ENCODE results near the gene NKX1-2.

NKX1-2 gene

GRCh38 chr10:124429576-124429975 lies 20.3 kb downstream of the NKX1-2 start:
- Histone ChIP-seq H3K4me1 (ENCODE audit: control insufficient read depth, insufficient read depth, low read length, unreplicated experiment) (no peaks in the 10 kb centered on the region), H3K4me3 (ENCODE audit: low read depth, low read length) (no peak overlapping the region), H3K27ac (ENCODE audit: low read depth, low read length) (no peak overlapping the region), H3K36me3 (ENCODE audit: insufficient read depth, low read length) (no peaks in the 10 kb centered on the region), H3K27me3 (ENCODE audit: insufficient read depth, low read length) (peaks cover 31% of the 10 kb centered on the region), H3K79me2 (ENCODE audit: control insufficient read depth, insufficient read depth, low read length, unreplicated experiment) (no peaks in the 10 kb centered on the region), H2AFZ (ENCODE audit: low read length, unreplicated experiment) (no peak overlapping the region)

- Histone ChIP-seq H3K79me2 (ENCODE audit: control insufficient read depth, insufficient read depth, low read length, unreplicated experiment) (no peaks in the 10 kb centered on the region), H2AFZ (ENCODE audit: low read length, unreplicated experiment) (no peak overlapping the region), H3K4me3 (ENCODE audit: low read depth, low read length) (no peak overlapping the region), H3K36me3 (ENCODE audit: insufficient read depth, low read length) (no peaks in the 10 kb centered on the region), H3K27me3 (ENCODE audit: insufficient read depth, low read length) (peaks cover 37% of the 10 kb centered on the region), H3K27ac (ENCODE audit: low read depth, low read length) (no peak overlapping the region), H3K4me1 (ENCODE audit: control insufficient read depth, insufficient read depth, low read length, unreplicated experiment) (no peaks in the 10 kb centered on the region)
These were observed 21.5 kb downstream of the NKX1-2 start for GRCh38 chr10:124428207-124428777.

GRCh38 chr10:124425227-124425962 lies 24.4 kb downstream of the NKX1-2 start:
- no peak overlapping the region for H2AFZ ChIP-seq (ENCODE audit: low read length, unreplicated experiment)
- H3K36me3 ChIP-seq (ENCODE audit: insufficient read depth, low read length) = no peaks in the 10 kb centered on the region
- peaks cover 52% of the 10 kb centered on the region for H3K27me3 ChIP-seq (ENCODE audit: insufficient read depth, low read length)
- no peaks in the 10 kb centered on the region for H3K4me1 ChIP-seq (ENCODE audit: control insufficient read depth, insufficient read depth, low read length, unreplicated experiment)
- H3K79me2 ChIP-seq (ENCODE audit: control insufficient read depth, insufficient read depth, low read length, unreplicated experiment) = no peaks in the 10 kb centered on the region
- H3K4me3 ChIP-seq (ENCODE audit: low read depth, low read length) = no peak overlapping the region
- no peak overlapping the region for H3K27ac ChIP-seq (ENCODE audit: low read depth, low read length)

GRCh38 chr10:124423813-124424212 lies 26.0 kb downstream of the NKX1-2 start:
- Histone ChIP-seq H3K27me3 (ENCODE audit: insufficient read depth, low read length) (peaks cover 40% of the 10 kb centered on the region), H3K79me2 (ENCODE audit: control insufficient read depth, insufficient read depth, low read length, unreplicated experiment) (no peaks in the 10 kb centered on the region), H2AFZ (ENCODE audit: low read length, unreplicated experiment) (no peak overlapping the region), H3K36me3 (ENCODE audit: insufficient read depth, low read length) (no peaks in the 10 kb centered on the region), H3K27ac (ENCODE audit: low read depth, low read length) (no peak overlapping the region), H3K4me3 (ENCODE audit: low read depth, low read length) (no peak overlapping the region), H3K4me1 (ENCODE audit: control insufficient read depth, insufficient read depth, low read length, unreplicated experiment) (no peaks in the 10 kb centered on the region)

- Histone ChIP-seq H2AFZ (ENCODE audit: low read length, unreplicated experiment) (no peak overlapping the region), H3K4me1 (ENCODE audit: control insufficient read depth, insufficient read depth, low read length, unreplicated experiment) (no peaks in the 10 kb centered on the region), H3K4me3 (ENCODE audit: low read depth, low read length) (no peak overlapping the region), H3K36me3 (ENCODE audit: insufficient read depth, low read length) (no peaks in the 10 kb centered on the region), H3K27ac (ENCODE audit: low read depth, low read length) (no peak overlapping the region), H3K79me2 (ENCODE audit: control insufficient read depth, insufficient read depth, low read length, unreplicated experiment) (peaks cover 5% of the 10 kb centered on the region), H3K27me3 (ENCODE audit: insufficient read depth, low read length) (peaks cover 30% of the 10 kb centered on the region)
These were observed 27.1 kb downstream of the NKX1-2 start for GRCh38 chr10:124422742-124423141.

GRCh38 chr10:124420254-124420653 lies 29.6 kb downstream of the NKX1-2 start:
- Histone ChIP-seq H3K4me3 (ENCODE audit: low read depth, low read length) (no peak overlapping the region), H3K27ac (ENCODE audit: low read depth, low read length) (no peak overlapping the region)

GRCh38 chr10:124419635-124420034 lies 30.2 kb downstream of the NKX1-2 start:
- peak overlapping the region; percentile 85; the same call in 1 of the 2 replicates for H3K4me3 ChIP-seq (ENCODE audit: low read depth, low read length)

More at GRCh38 chr10:124420254-124420653, 29.6 kb downstream of the NKX1-2 start:
- Histone ChIP-seq H3K27me3 (ENCODE audit: insufficient read depth, low read length) (peaks cover 20% of the 10 kb centered on the region), H3K79me2 (ENCODE audit: control insufficient read depth, insufficient read depth, low read length, unreplicated experiment) (peaks cover 29% of the 10 kb centered on the region), H3K4me1 (ENCODE audit: control insufficient read depth, insufficient read depth, low read length, unreplicated experiment) (peaks cover 18% of the 10 kb centered on the region), H3K36me3 (ENCODE audit: insufficient read depth, low read length) (no peaks in the 10 kb centered on the region), H2AFZ (ENCODE audit: low read length, unreplicated experiment) (no peak overlapping the region)

GRCh38 chr10:124418726-124419501 lies 30.9 kb downstream of the NKX1-2 start, which contains the start of gene OAT:
Gene OAT (minus strand): TSS chr10:124418923. CDS start chr10:124412171, 6,752 bp downstream.
- H3K79me2 ChIP-seq (ENCODE audit: control insufficient read depth, insufficient read depth, low read length, unreplicated experiment) = peaks cover 40% of the 10 kb centered on the region
- H3K4me1 ChIP-seq (ENCODE audit: control insufficient read depth, insufficient read depth, low read length, unreplicated experiment) = peaks cover 25% of the 10 kb centered on the region
- peaks cover 14% of the 10 kb centered on the region for H3K27me3 ChIP-seq (ENCODE audit: insufficient read depth, low read length)
- H2AFZ ChIP-seq (ENCODE audit: low read length, unreplicated experiment) = peak within 1 kb of the TSS; percentile 70
- H3K4me3 ChIP-seq (ENCODE audit: low read depth, low read length) = peak within 1 kb of the TSS; percentile 85
- H3K27ac ChIP-seq (ENCODE audit: low read depth, low read length) = peak within 1 kb of the TSS; percentile 57
- H3K36me3 ChIP-seq (ENCODE audit: insufficient read depth, low read length) = no peaks in the 10 kb centered on the region

More at GRCh38 chr10:124419635-124420034, 30.2 kb downstream of the NKX1-2 start:
- Histone ChIP-seq H3K27me3 (ENCODE audit: insufficient read depth, low read length) (peaks cover 20% of the 10 kb centered on the region), H3K27ac (ENCODE audit: low read depth, low read length) (no peak overlapping the region), H2AFZ (ENCODE audit: low read length, unreplicated experiment) (no peak overlapping the region), H3K36me3 (ENCODE audit: insufficient read depth, low read length) (no peaks in the 10 kb centered on the region), H3K79me2 (ENCODE audit: control insufficient read depth, insufficient read depth, low read length, unreplicated experiment) (peaks cover 33% of the 10 kb centered on the region), H3K4me1 (ENCODE audit: control insufficient read depth, insufficient read depth, low read length, unreplicated experiment) (peaks cover 21% of the 10 kb centered on the region)

GRCh38 chr10:124417895-124418725 lies 31.7 kb downstream of the NKX1-2 start:
- H3K4me1 ChIP-seq (ENCODE audit: control insufficient read depth, insufficient read depth, low read length, unreplicated experiment) = peaks cover 25% of the 10 kb centered on the region
- peak overlapping the region; percentile 57 for H3K27ac ChIP-seq (ENCODE audit: low read depth, low read length)
- H3K36me3 ChIP-seq (ENCODE audit: insufficient read depth, low read length) = no peaks in the 10 kb centered on the region
- peaks cover 49% of the 10 kb centered on the region for H3K79me2 ChIP-seq (ENCODE audit: control insufficient read depth, insufficient read depth, low read length, unreplicated experiment)
- H3K4me3 ChIP-seq (ENCODE audit: low read depth, low read length) = peak overlapping the region; percentile 85
- H2AFZ ChIP-seq (ENCODE audit: low read length, unreplicated experiment) = peak overlapping the region; percentile 70
- H3K27me3 ChIP-seq (ENCODE audit: insufficient read depth, low read length) = peaks cover 14% of the 10 kb centered on the region; the same call in 1 of the 2 replicates

- H3K79me2 ChIP-seq (ENCODE audit: control insufficient read depth, insufficient read depth, low read length, unreplicated experiment) = peaks cover 62% of the 10 kb centered on the region
- H3K27ac ChIP-seq (ENCODE audit: low read depth, low read length) = no peak overlapping the region
- H3K36me3 ChIP-seq (ENCODE audit: insufficient read depth, low read length) = no peaks in the 10 kb centered on the region
These were observed 33.1 kb downstream of the NKX1-2 start for GRCh38 chr10:124416733-124417132.

More at GRCh38 chr10:124416733-124417132, 33.1 kb downstream of the NKX1-2 start:
- Histone ChIP-seq H3K4me3 (ENCODE audit: low read depth, low read length) (peak overlapping the region; percentile 85), H3K27me3 (ENCODE audit: insufficient read depth, low read length) (peaks cover 8% of the 10 kb centered on the region; the same call in 1 of the 2 replicates), H2AFZ (ENCODE audit: low read length, unreplicated experiment) (no peak overlapping the region), H3K4me1 (ENCODE audit: control insufficient read depth, insufficient read depth, low read length, unreplicated experiment) (peaks cover 25% of the 10 kb centered on the region)

Measured in ACC112 (cell line).